Lower leg skin (tissue), 4 donors: Measurements from ENCODE around the gene MAP3K13. TPM values are rescaled to one million over a fixed set of nuclear protein-coding genes. Genes with fewer than 3 reads are reported as not detected.

ENCODE experiments used
- DNase-seq, 2 donors: peaks; one replicate each; pipeline ENCODE4 v3.0.0-alpha.2; 2019; ENCODE audit warnings: low spot score in 2 of 2
- H3K4me3 ChIP-seq: fragments of 200-600 bp; sonication (generic); 2 replicates; pipeline ENCODE4 v1.5.1; 2017; ENCODE audit warnings: mild to moderate bottlenecking, low read depth; ENCODE audit not compliant: poor library complexity, severe bottlenecking
- CTCF ChIP-seq, 3 donors: fragments of 450-650 bp; IDR thresholded peaks; one replicate each; pipeline ENCODE4 v1.5.1; 2016; ENCODE audit warnings: antibody characterized with exemption in 3 of 3, mild to moderate bottlenecking in 3 of 3, moderate library complexity in 2 of 3
- POLR2A ChIP-seq, 2 donors: fragments of 450-650 bp; IDR thresholded peaks; one replicate each; pipeline ENCODE4 v1.6.1; 2016 to 2017; ENCODE audit warnings: antibody characterized with exemption in 2 of 2, mild to moderate bottlenecking in 1 of 2, moderate library complexity in 1 of 2
- WGBS, 2 donors: methylation state at CpG; one replicate each; pipeline ENCODE4 v1.1.5; 2018; 5-methylcytosine and 5-hydroxymethylcytosine counted together
- intact Hi-C: fragments of 100-400 bp; cut with DNase I; formaldehyde crosslinking; loops from one replicate; pipeline ENCODE4 v1.15.0; 2023; ENCODE audit warnings: low total_unique reads
- total RNA-seq, 4 donors: library from RNA; depleted of rRNA; stranded (reverse); fragments of >200 nt; gene quantifications; one replicate each; pipeline ENCODE4 v1.1.0, GENCODE V29; 2016

MAP3K13 gene
- total RNA-seq, 4 donors from 2014 or later, result 14.3 to 19.2 (median 17.1) TPM

- intact Hi-C loops, result no loop called here
- 80 to 89% methylated on average over 2 of the region's 2 CpGs for WGBS, 2 donors
- no peak overlapping the region for H3K4me3 ChIP-seq
- no peak for TF ChIP-seq CTCF (IDR thresholded peaks at IDR 0.05)
- TF ChIP-seq POLR2A (IDR thresholded peaks at IDR 0.05), result no peak
- no peak for DNase-seq
These were observed 154.6 kb downstream of the MAP3K13 start for GRCh38 chr3:185517387-185518130.

- WGBS, 2 donors, result 70 to 71% methylated on average over 5 of the region's 5 CpGs
- TF ChIP-seq CTCF (IDR thresholded peaks at IDR 0.05), result no peak
- no peak for TF ChIP-seq POLR2A (IDR thresholded peaks at IDR 0.05)
- intact Hi-C loops, result no loop called here
- H3K4me3 ChIP-seq, result no peak overlapping the region
- no peak for DNase-seq
These were observed 156.1 kb downstream of the MAP3K13 start for GRCh38 chr3:185519021-185519420.

- WGBS, 2 donors, result 81 to 85% methylated on average over 7 of the region's 7 CpGs
- H3K4me3 ChIP-seq, result no peak overlapping the region
- TF ChIP-seq POLR2A (IDR thresholded peaks at IDR 0.05) (no peak), CTCF (IDR thresholded peaks at IDR 0.05) (no peak)
- intact Hi-C loops, result no loop called here
- DNase-seq, result no peak
These were observed 158.6 kb downstream of the MAP3K13 start for GRCh38 chr3:185521349-185522138.

GRCh38 chr3:185526349-185526951 is 163.5 kb downstream of the MAP3K13 start:
- whole genome bisulfite sequencing, 2 donors, result 94 to 96% methylated on average over 2 of the region's 2 CpGs
- TF ChIP-seq POLR2A (IDR thresholded peaks at IDR 0.05), result no peak
- intact Hi-C loops, result no loop called here

GRCh38 chr3:185527364-185527763 is 164.4 kb downstream of the MAP3K13 start:
- 35 to 46% methylated on average over 9 of the region's 9 CpGs for WGBS, 2 donors
- intact Hi-C loops, result no loop called here
- no peak for DNase-seq
- TF ChIP-seq CTCF (IDR thresholded peaks at IDR 0.05) (no peak), POLR2A (IDR thresholded peaks at IDR 0.05) (no peak)
- H3K4me3 ChIP-seq, result no peak overlapping the region

More at GRCh38 chr3:185526349-185526951, 163.5 kb downstream of the MAP3K13 start:
- no peak for DNase-seq
- no peak overlapping the region for H3K4me3 ChIP-seq

GRCh38 chr3:185528532-185528931 is 165.6 kb downstream of the MAP3K13 start:
- intact Hi-C loops, result no loop called here
- no peak overlapping the region for H3K4me3 ChIP-seq
- TF ChIP-seq CTCF (IDR thresholded peaks at IDR 0.05), result no peak
- TF ChIP-seq POLR2A (IDR thresholded peaks at IDR 0.05), result no peak
- 63 to 67% methylated on average over 6 of the region's 6 CpGs for WGBS, 2 donors
- DNase-seq, result no peak
